HG03064 (cell line): ENCODE measurements around the gene TMEM132D.
"Not testable (repeated sequence)": the region's sequence is repeated elsewhere in the genome, so short reads cannot be mapped to it uniquely, and the experiment has no call there.

Experiments used
- ATAC-seq: cut with Tn5 transposase; IDR thresholded peaks from one replicate; pipeline ENCODE4 v1.9.1; 2021; ENCODE audit warnings: low read depth; ENCODE audit not compliant: unreplicated experiment

The TMEM132D gene

GRCh38 chr12:129049917-129050316 lies 853.9 kb downstream of the TMEM132D start:
- ATAC-seq, result no peak

GRCh38 chr12:129043334-129043733 lies 860.5 kb downstream of the TMEM132D start:
- ATAC-seq, result not testable (repeated sequence)

- no peak for ATAC-seq
Measured at GRCh38 chr12:129036135-129036534, 867.7 kb downstream of the TMEM132D start.

- no peak for ATAC-seq
Measured at GRCh38 chr12:129034558-129035289, 869.1 kb downstream of the TMEM132D start.

- ATAC-seq, result no peak
Measured at GRCh38 chr12:129028844-129029243, 875.0 kb downstream of the TMEM132D start.

GRCh38 chr12:129025055-129025454 lies 878.8 kb downstream of the TMEM132D start:
- ATAC-seq, result no peak
